Stimulated activated naive CD8-positive, alpha-beta T cell treated with anti-CD3 and anti-CD28 coated beads, Interleukin-15, Interleukin-2, amounts not matched to agents 100 ng/mL and 50 ng/mL, for 24 hours (primary cell): ENCODE measurements around the gene TOP1.
A peak's percentile ranks its signal among the peaks of the same experiment; 100 is the strongest.

Experiments
- H3K27ac Mint-ChIP-seq: one replicate; pipeline ENCODE4 v1.8.0; 2021; ENCODE audit warnings: mild to moderate bottlenecking, mixed read lengths
- H3K27me3 Mint-ChIP-seq: one replicate; pipeline ENCODE4 v1.8.0; 2021; ENCODE audit warnings: mixed read lengths
- H3K36me3 Mint-ChIP-seq: one replicate; pipeline ENCODE4 v1.8.0; 2021; ENCODE audit warnings: low read depth, mixed read lengths
- H3K4me1 Mint-ChIP-seq: one replicate; pipeline ENCODE4 v1.8.0; 2021; ENCODE audit warnings: low read depth, mixed read lengths
- H3K4me3 Mint-ChIP-seq: one replicate; pipeline ENCODE4 v1.8.0; 2021; ENCODE audit warnings: mild to moderate bottlenecking, mixed read lengths
- H3K9me3 Mint-ChIP-seq: one replicate; pipeline ENCODE4 v1.8.0; 2021; ENCODE audit warnings: mixed read lengths

Gene TOP1

DNA sequence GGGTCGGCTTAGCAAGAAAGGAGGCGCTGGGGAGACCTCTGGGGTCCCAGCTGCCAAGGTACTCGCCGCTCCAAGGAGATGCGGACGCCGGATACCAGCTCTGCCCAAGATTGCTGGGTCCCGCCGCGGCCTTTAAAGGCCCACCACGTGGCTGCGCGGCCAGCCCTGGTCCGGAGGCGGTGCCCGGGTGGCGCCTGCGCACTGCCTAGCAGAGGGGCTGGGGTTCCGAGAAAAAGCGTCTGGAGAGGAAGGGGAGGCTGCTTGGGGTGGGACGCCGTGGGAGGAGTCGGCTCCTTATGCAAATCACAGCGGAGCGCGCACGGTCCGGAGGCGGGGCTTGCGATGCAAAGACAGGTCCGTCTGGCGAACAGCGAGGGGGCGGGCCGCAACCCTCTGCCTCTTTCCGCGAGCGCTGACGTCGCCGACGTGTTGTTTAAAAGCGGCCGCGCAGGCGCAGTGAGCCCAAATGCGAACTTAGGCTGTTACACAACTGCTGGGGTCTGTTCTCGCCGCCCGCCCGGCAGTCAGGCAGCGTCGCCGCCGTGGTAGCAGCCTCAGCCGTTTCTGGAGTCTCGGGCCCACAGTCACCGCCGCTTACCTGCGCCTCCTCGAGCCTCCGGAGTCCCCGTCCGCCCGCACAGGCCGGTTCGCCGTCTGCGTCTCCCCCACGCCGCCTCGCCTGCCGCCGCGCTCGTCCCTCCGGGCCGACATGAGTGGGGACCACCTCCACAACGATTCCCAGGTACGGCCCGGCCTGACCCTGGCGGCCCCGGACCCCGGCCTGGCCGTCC, at the start of gene TOP1:
TOP1 (plus strand) TSS at position 464 of the 791 bp plus-strand sequence; CDS start at position 710, 246 bp downstream.
- H3K27ac Mint-ChIP-seq = peak within 1 kb of the TSS; percentile 91
- peak within 1 kb of the TSS; percentile 91 for H3K4me3 Mint-ChIP-seq
- peaks cover 37% of the 10 kb centered on the region for H3K36me3 Mint-ChIP-seq
- H3K9me3 Mint-ChIP-seq = no peaks in the 10 kb centered on the region
- H3K4me1 Mint-ChIP-seq = peaks cover 48% of the 10 kb centered on the region
- no peaks in the 10 kb centered on the region for H3K27me3 Mint-ChIP-seq

DNA sequence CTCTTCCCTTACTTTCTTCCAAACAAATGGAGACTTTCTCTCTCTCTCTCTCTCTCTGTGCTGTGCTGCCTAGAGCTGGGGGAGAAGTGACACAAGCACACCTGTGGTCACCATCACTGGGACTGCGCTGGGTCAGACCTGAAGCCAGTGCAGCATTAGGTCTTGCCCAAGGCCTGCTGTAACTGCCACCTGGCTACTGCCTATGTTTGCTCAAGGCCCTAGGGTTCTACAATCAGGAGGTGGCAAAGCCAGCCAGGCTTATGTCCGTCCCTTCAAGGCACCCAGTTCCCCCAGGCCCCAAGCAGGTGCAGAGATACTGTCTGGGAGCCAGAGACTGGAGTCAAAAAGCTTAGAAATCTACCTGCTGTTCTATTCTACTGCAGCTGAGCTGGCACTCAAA, 49.4 kb upstream of the TOP1 start:
- Mint-ChIP-seq H3K9me3 (peaks cover 9% of the 10 kb centered on the region), H3K27me3 (peaks cover 13% of the 10 kb centered on the region), H3K4me3 (no peak overlapping the region), H3K36me3 (peaks cover 5% of the 10 kb centered on the region), H3K27ac (no peak overlapping the region), H3K4me1 (no peaks in the 10 kb centered on the region)

DNA sequence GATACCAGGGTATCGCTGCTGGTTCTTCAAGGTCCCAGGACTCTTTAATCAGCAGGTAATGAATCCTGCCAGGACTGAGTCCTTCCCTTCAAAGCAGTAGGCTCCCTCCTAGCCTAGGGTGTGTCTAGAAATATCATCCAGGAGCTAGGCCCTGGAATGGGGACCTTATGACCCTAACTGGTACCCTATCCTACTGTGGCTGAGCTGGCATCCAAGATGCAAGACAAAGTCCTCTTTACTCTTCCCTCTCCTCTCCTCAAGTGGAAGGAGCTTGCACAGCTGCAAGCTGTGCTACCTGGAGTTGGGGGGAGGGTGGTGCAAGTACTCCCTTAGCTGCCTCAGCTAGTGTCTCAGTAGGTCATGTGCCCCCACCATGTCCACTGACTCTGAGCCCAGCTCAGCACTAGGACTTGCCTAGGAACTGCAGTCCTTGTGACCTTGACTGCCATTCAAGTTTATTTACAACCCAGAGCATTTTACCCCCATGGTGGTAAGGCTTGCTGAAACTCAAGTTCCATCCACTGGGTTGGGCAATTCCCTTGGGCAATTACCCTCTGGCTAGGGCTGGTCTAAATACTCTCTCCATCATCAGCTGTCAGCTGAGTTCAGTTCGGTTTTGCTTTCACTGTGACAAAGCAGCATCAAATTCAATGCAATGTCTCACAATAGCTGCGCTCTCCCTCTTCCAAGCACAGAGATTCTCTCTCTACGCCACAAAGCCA, 48.4 kb upstream of the TOP1 start:
- peaks cover 9% of the 10 kb centered on the region for H3K9me3 Mint-ChIP-seq
- no peaks in the 10 kb centered on the region for H3K4me1 Mint-ChIP-seq
- peak overlapping the region; percentile 22 for H3K27ac Mint-ChIP-seq
- peaks cover 5% of the 10 kb centered on the region for H3K36me3 Mint-ChIP-seq
- peaks cover 13% of the 10 kb centered on the region for H3K27me3 Mint-ChIP-seq
- H3K4me3 Mint-ChIP-seq = no peak overlapping the region

DNA sequence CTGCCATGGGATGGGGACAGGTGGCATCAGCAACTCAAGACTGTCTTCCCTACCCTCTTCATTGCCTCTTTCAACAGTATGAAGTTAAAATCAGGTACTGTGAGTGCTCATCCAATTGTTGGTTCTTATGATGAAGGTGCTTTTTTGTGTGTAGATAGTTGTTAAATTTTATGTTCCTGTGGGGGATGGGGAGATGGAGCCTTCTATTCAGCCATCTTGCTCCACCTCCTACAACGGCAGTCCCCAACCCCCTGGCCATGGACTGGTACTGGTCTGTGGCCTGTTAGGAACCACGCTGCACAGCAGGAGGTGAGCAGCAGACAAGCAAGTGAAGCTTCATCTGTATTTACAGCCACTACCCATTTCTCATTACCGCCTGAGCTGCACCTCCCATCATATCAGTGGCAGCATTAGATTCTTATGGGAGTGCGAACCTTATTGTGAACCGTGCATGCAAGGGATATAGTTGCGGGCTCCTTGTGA, 47.8 kb upstream of the TOP1 start:
- H3K27ac Mint-ChIP-seq = peak overlapping the region; percentile 22
- peaks cover 5% of the 10 kb centered on the region for H3K36me3 Mint-ChIP-seq
- no peaks in the 10 kb centered on the region for H3K4me1 Mint-ChIP-seq
- H3K4me3 Mint-ChIP-seq = no peak overlapping the region
- peaks cover 9% of the 10 kb centered on the region for H3K27me3 Mint-ChIP-seq
- H3K9me3 Mint-ChIP-seq = peaks cover 9% of the 10 kb centered on the region

DNA sequence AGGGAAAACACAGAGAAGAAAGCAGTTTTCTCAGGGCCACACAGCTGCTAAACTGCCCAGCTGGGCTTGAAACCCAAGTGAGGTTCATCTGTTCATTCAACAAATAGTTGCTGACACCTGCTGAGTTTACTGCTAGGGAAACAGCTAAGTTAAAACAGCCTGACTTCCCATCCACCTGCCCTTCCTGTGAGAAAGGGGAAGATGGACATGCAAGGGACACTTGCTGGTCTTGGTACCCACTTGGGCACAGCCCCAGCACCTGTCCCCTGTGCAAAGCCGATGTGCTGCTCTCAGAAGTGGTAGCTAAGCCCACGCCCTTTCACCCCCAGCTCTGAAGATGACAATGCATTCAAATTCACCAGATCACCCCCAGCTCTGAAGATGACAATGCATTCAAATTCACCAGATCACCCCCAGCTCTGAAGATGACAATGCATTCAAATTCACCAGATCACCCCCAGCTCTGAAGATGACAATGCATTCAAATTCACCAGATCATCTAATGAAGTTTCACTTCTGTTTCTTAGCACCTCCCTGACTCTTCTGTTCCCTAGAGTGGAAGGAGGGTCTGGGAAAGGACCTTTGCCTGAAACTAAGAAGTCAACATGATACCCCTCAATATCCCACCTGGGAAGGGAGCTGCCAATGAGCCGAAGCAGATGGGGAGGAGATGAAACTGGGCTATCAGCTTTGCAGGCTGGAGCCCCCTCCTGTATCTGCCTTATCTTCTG, 46.0 kb upstream of the TOP1 start:
- Mint-ChIP-seq H3K27me3 (peaks cover 2% of the 10 kb centered on the region), H3K9me3 (peaks cover 3% of the 10 kb centered on the region), H3K4me1 (peaks cover 12% of the 10 kb centered on the region), H3K4me3 (no peak overlapping the region), H3K36me3 (peaks cover 2% of the 10 kb centered on the region), H3K27ac (no peak overlapping the region)

DNA sequence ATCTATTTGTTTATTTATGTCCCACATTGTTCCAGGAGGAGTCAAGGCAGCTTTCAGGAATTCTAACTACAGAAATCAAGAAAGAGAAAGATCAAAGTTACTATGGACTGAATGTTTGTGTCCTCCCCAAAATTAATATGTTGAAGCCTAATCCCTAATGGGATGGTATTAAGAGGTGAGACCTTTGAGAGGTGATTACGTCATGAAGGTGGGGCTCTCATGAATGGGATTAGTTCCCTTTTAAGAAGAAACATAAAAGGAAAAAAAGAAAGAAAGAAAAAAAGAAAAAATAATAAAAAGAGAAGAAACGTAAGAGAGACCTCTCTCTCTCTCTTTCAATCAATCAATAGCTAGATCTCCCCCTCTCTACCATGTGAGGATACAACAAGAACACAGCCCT, 44.7 kb upstream of the TOP1 start:
- Mint-ChIP-seq H3K27me3 (no peaks in the 10 kb centered on the region), H3K4me1 (peaks cover 14% of the 10 kb centered on the region), H3K36me3 (no peaks in the 10 kb centered on the region)

DNA sequence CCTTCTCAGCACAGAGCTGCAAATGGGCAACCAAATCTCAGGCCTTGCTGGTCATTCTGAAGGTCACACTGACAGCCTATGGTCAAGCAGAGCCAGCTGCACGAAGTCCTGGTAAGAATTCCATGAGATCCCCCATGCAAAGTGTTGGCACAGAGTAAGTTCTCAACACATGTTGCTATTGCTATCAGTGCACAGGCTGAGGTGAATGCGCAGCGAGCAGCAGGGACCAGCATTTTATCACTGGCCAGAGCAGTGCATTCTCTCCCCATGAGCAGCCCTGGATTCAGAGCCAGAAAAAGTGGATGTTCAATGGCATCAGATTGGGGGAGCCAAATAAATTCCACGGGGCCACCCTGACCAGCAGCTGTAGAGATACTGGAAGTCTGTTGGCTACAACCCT, 44.1 kb upstream of the TOP1 start:
- H3K4me3 Mint-ChIP-seq = no peak overlapping the region
- no peak overlapping the region for H3K27ac Mint-ChIP-seq
- no peaks in the 10 kb centered on the region for H3K9me3 Mint-ChIP-seq
- no peaks in the 10 kb centered on the region for H3K27me3 Mint-ChIP-seq
- no peaks in the 10 kb centered on the region for H3K36me3 Mint-ChIP-seq
- peaks cover 14% of the 10 kb centered on the region for H3K4me1 Mint-ChIP-seq

More for the DNA sequence above, 44.7 kb upstream of the TOP1 start:
- Mint-ChIP-seq H3K9me3 (no peaks in the 10 kb centered on the region), H3K27ac (no peak overlapping the region), H3K4me3 (no peak overlapping the region)

DNA sequence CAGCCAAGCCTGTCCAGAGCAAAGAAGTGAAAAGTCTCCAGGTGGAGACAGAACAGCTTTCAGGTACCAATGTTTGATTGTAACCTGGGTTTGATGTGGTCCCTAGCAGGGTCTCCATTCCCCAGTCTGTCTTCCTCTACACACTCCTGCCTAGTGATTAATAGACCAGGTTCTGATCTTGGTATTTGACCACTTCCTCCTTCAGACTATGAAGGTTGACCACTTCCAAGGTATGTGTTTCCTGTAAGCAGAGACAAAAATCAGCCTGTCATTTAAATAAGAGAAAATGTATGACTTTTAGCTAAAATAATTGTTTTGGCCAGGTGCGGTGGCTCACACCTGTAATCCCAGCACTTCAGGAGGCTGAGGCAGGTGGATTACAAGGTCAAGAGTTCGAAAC, 41.8 kb upstream of the TOP1 start:
- Mint-ChIP-seq H3K4me1 (peaks cover 29% of the 10 kb centered on the region), H3K27ac (no peak overlapping the region), H3K27me3 (no peaks in the 10 kb centered on the region), H3K9me3 (no peaks in the 10 kb centered on the region), H3K4me3 (no peak overlapping the region), H3K36me3 (no peaks in the 10 kb centered on the region)

DNA sequence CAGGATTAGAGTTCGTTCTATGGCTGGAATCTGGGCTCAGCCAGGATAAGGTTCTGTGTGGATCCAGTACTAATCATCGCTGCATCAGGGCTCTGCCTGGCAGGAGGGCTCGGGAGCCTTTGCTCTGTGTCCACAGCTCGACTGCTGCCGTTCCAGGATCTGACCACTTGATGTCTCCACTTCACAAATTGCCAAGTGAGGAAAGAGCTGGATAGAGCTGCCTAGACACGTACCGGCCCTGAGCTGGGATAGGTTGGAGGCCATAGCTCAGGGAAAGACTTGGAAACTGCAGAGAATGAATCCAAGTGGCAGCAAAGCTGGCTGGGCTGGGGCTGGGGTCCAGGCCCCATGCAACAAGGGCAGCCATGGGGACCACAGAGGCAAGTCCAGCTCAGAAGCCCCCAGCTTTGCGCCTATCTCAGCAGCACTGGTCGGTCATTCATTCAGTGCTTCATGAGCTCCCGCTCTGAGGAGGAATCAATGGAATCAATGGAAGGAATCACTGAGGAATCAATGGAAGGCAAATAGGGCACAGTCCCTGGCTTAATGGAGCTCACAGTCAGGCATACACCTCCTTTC, 38.0 kb upstream of the TOP1 start:
- H3K4me1 Mint-ChIP-seq = peaks cover 35% of the 10 kb centered on the region
- H3K36me3 Mint-ChIP-seq = no peaks in the 10 kb centered on the region
- H3K9me3 Mint-ChIP-seq = no peaks in the 10 kb centered on the region
- H3K4me3 Mint-ChIP-seq = no peak overlapping the region
- H3K27ac Mint-ChIP-seq = peak overlapping the region; percentile 47
- H3K27me3 Mint-ChIP-seq = no peaks in the 10 kb centered on the region

DNA sequence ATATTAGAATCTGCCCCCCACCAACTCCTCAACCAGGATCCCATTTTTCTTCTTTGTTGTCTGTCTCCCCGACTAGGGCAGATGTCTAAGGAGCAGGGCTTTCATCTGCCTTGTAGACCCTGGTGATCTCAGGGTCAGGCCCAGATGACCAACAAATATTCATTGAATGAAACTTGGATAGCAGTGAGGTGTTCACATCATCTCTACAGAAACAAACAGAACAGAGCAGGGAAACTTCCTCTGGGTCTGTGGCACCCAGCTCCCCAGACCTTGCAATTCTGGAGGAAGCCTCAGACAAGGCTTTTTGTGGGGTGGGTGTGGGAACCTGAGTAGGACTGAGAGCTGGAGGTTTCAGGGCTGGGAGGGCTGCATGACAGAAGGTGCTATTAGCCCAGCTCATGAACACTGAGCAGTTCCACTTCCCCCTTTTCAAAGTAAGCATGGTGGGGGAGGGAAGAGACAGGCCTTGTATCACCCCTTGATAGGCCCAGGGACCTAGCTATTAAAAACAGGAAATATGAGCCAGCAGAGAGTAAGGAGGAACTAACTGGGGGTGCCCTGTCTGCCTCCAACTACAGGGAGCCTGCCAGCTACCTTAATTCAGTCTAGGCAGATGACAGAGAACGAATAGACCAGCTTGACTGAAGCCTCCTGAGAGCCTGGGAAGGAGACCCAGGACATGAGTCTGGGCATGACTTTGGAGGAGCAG, 37.3 kb upstream of the TOP1 start:
- H3K9me3 Mint-ChIP-seq = no peaks in the 10 kb centered on the region
- peaks cover 33% of the 10 kb centered on the region for H3K4me1 Mint-ChIP-seq
- H3K36me3 Mint-ChIP-seq = no peaks in the 10 kb centered on the region
- no peak overlapping the region for H3K4me3 Mint-ChIP-seq
- H3K27me3 Mint-ChIP-seq = no peaks in the 10 kb centered on the region
- H3K27ac Mint-ChIP-seq = peak overlapping the region; percentile 47

DNA sequence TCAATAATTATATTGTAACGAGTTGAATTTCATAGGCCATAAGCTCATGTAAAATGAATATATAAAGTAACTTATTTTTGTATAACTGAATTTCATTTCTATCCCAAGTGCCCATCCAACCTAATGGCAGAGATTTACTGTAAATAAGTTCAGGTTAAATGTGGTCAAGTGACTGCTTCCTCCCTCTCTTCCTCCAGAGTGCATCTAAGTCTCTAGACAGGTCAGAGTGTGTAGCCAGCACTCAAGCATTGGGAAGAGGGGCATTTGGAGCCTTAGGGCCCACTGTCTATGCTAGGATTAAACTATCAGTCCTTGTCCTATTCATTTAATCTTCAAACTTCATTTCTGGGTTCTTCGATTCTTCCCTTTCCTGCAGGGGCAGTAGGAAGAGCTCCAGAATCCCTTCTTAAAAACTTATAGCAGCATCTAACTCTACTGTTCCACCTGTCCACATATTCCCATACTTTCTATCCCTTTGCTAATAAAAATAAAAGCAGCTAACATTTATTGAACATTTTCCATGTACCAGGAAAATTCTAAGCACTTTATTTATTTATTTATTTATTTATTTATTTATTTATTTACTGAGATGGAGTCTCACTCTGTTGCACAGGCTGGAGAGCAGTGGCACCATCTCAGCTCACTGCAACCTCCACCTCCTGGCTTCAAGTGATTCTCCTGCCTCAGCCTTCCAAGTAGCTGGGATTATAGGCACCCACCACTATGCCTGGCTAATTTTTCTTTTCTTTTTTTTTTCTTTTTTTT, 36.1 kb upstream of the TOP1 start:
- no peaks in the 10 kb centered on the region for H3K27me3 Mint-ChIP-seq
- no peak overlapping the region for H3K4me3 Mint-ChIP-seq
- no peaks in the 10 kb centered on the region for H3K36me3 Mint-ChIP-seq
- peaks cover 23% of the 10 kb centered on the region for H3K4me1 Mint-ChIP-seq
- no peak overlapping the region for H3K27ac Mint-ChIP-seq
- H3K9me3 Mint-ChIP-seq = no peaks in the 10 kb centered on the region

DNA sequence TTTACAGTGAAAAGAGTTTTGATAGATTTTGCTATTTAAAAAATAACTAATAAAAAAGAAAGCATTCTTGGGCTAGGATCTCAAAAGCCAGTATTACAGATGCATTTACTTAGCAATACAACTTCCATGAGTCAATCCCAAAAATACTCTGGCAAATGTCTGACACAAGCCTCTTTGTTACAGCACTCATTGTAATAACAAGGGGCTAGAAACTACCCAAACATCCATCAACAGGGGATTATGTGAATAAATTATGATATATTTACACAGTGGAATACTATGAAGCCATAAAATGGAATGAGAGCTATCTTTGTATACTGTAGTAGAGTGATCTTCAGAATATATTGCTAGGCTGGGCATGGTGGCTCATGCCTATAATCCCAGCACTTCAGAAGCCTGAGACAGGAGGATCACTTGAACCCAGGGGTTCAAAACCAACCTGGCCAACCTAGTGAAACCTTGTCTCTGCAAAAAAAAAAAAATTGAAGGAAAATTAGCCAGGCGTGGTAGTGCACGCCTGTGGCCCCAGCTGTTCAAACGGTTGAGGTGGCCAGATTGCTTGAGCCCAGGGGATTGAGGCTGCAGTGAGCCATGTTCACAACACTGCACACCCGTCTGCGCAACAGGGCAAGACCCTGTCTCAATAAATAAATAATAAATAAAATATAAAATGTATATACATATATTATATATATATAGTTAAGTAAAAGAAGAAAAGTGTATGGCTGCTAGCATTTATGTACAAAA, 34.7 kb upstream of the TOP1 start:
- Mint-ChIP-seq H3K27ac (no peak overlapping the region), H3K36me3 (no peaks in the 10 kb centered on the region), H3K4me3 (no peak overlapping the region), H3K4me1 (peaks cover 22% of the 10 kb centered on the region), H3K27me3 (no peaks in the 10 kb centered on the region), H3K9me3 (no peaks in the 10 kb centered on the region)

DNA sequence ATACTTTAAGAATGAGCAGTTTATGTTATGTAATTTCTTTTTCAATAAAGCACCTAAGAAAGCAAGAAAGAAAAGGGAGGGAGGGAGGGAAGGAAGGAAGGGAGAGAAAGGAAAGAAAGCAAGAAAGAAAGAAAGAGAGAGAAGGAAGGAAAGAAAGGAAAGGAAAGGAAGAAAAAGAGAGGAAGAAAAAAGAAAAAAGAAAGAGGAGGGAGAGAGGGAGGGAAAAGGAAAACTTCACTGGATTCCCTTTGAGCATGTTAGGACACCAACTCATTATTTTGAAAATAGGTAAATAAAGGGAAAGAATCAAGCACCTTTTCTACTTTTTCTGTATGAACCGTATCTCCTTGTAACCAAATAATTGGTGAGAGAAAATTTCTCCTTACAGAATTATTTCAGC, 32.3 kb upstream of the TOP1 start:
- Mint-ChIP-seq H3K4me3 (no peak overlapping the region), H3K27me3 (no peaks in the 10 kb centered on the region), H3K9me3 (no peaks in the 10 kb centered on the region), H3K27ac (no peak overlapping the region), H3K36me3 (no peaks in the 10 kb centered on the region), H3K4me1 (peaks cover 11% of the 10 kb centered on the region)
